ENCODE data around the gene XPR1. TPM values are rescaled to one million over a fixed set of nuclear protein-coding genes. Genes with fewer than 3 reads are reported as not detected.

The XPR1 gene
- total RNA-seq, 4 donors from 2014 or later = 13.4 to 22.1 (median 14.9) TPM

- no peak overlapping the region for H3K27ac ChIP-seq
These were observed 149.9 kb downstream of the XPR1 start for GRCh38 chr1:180781718-180782117.

GRCh38 chr1:180785291-180785690, 153.5 kb downstream of the XPR1 start:
- TF ChIP-seq CTCF (IDR thresholded peaks at IDR 0.05) (no peak), POLR2A (IDR thresholded peaks at IDR 0.05) (no peak), POLR2AphosphoS5 (IDR thresholded peaks at IDR 0.05) (no peak), EP300 (IDR thresholded peaks at IDR 0.05) (no peak)
- WGBS = 92% methylated on average over 3 of the region's 3 CpGs
- H3K4me1 ChIP-seq = no peaks in the 10 kb centered on the region
- no peak overlapping the region for H3K27ac ChIP-seq
- no peak for DNase-seq (ENCODE audit: low spot score in 2 of 2)
- H3K4me3 ChIP-seq = no peak overlapping the region
- no peaks in the 10 kb centered on the region for H3K27me3 ChIP-seq
- peaks cover 5% of the 10 kb centered on the region for H3K36me3 ChIP-seq
- no peaks in the 10 kb centered on the region for H3K9me3 ChIP-seq

More at GRCh38 chr1:180781718-180782117, 149.9 kb downstream of the XPR1 start:
- TF ChIP-seq POLR2AphosphoS5 (IDR thresholded peaks at IDR 0.05) (no peak), CTCF (IDR thresholded peaks at IDR 0.05) (no peak)
- 97% methylated on average over 6 of the region's 6 CpGs for WGBS
- DNase-seq (ENCODE audit: low spot score in 2 of 2) = no peak
- H3K4me1 ChIP-seq = no peaks in the 10 kb centered on the region
- H3K4me3 ChIP-seq = no peak overlapping the region
- H3K36me3 ChIP-seq = no peaks in the 10 kb centered on the region
- no peaks in the 10 kb centered on the region for H3K9me3 ChIP-seq
- H3K27me3 ChIP-seq = no peaks in the 10 kb centered on the region

- 85% methylated on average over 3 of the region's 3 CpGs for WGBS
- Histone ChIP-seq H3K27me3 (no peaks in the 10 kb centered on the region), H3K4me1 (no peaks in the 10 kb centered on the region), H3K9me3 (no peaks in the 10 kb centered on the region), H3K27ac (no peak overlapping the region), H3K36me3 (peaks cover 5% of the 10 kb centered on the region), H3K4me3 (no peak overlapping the region)
- TF ChIP-seq CTCF (IDR thresholded peaks at IDR 0.05) = no peak
- TF ChIP-seq EP300 (IDR thresholded peaks at IDR 0.05) = no peak
- no peak for TF ChIP-seq POLR2A (IDR thresholded peaks at IDR 0.05)
- no peak for TF ChIP-seq POLR2AphosphoS5 (IDR thresholded peaks at IDR 0.05)
- no peak for DNase-seq (ENCODE audit: low spot score in 2 of 2)
These were observed 154.1 kb downstream of the XPR1 start for GRCh38 chr1:180785887-180786286.

- WGBS = 76% methylated on average over 1 of the region's 1 CpG
- Histone ChIP-seq H3K4me3 (no peak overlapping the region), H3K9me3 (no peaks in the 10 kb centered on the region), H3K4me1 (no peaks in the 10 kb centered on the region), H3K27me3 (no peaks in the 10 kb centered on the region), H3K27ac (no peak overlapping the region), H3K36me3 (peaks cover 5% of the 10 kb centered on the region)
- no peak for DNase-seq (ENCODE audit: low spot score in 2 of 2)
- no peak for TF ChIP-seq POLR2A (IDR thresholded peaks at IDR 0.05)
- TF ChIP-seq POLR2AphosphoS5 (IDR thresholded peaks at IDR 0.05) = no peak
- no peak for TF ChIP-seq CTCF (IDR thresholded peaks at IDR 0.05)
- no peak for TF ChIP-seq EP300 (IDR thresholded peaks at IDR 0.05)
These were observed 154.8 kb downstream of the XPR1 start for GRCh38 chr1:180786624-180787023.

GRCh38 chr1:180787628-180788307, 155.9 kb downstream of the XPR1 start:
- Histone ChIP-seq H3K36me3 (peaks cover 5% of the 10 kb centered on the region), H3K4me1 (no peaks in the 10 kb centered on the region), H3K27me3 (no peaks in the 10 kb centered on the region), H3K27ac (no peak overlapping the region), H3K4me3 (no peak overlapping the region), H3K9me3 (no peaks in the 10 kb centered on the region)
- WGBS = 82% methylated on average over 5 of the region's 5 CpGs
- no peak for DNase-seq (ENCODE audit: low spot score in 2 of 2)
- no peak for TF ChIP-seq EP300 (IDR thresholded peaks at IDR 0.05)
- TF ChIP-seq POLR2A (IDR thresholded peaks at IDR 0.05) = no peak
- TF ChIP-seq POLR2AphosphoS5 (IDR thresholded peaks at IDR 0.05) = no peak
- no peak for TF ChIP-seq CTCF (IDR thresholded peaks at IDR 0.05)
